GM04503 (cell line): ENCODE results near the gene FGF12.

Experiments used
- DNase-seq: peaks from one replicate; pipeline ENCODE4 v3.0.0-alpha.2; 2012; ENCODE audit warnings: low read depth

FGF12 gene

GRCh38 chr3:192258721-192259120 is 468.6 kb downstream of the FGF12 start:
- DNase-seq, result no peak

GRCh38 chr3:192255839-192256238 is 471.5 kb downstream of the FGF12 start:
- DNase-seq, result no peak

- DNase-seq, result no peak
These were observed 474.0 kb downstream of the FGF12 start for GRCh38 chr3:192253138-192253887.

- DNase-seq, result no peak
These were observed 477.8 kb downstream of the FGF12 start for GRCh38 chr3:192249516-192249915.

- DNase-seq, result no peak
These were observed 480.3 kb downstream of the FGF12 start for GRCh38 chr3:192246847-192247559.

- no peak for DNase-seq
These were observed 482.8 kb downstream of the FGF12 start for GRCh38 chr3:192244591-192244990.

- DNase-seq, result no peak
These were observed 487.4 kb downstream of the FGF12 start for GRCh38 chr3:192239956-192240355.

- DNase-seq, result no peak
These were observed 489.2 kb downstream of the FGF12 start for GRCh38 chr3:192237992-192238608.

GRCh38 chr3:192229866-192230265 is 497.5 kb downstream of the FGF12 start:
- DNase-seq, result no peak

- DNase-seq, result no peak
These were observed 502.6 kb downstream of the FGF12 start for GRCh38 chr3:192224634-192225155.

GRCh38 chr3:192223815-192224214 is 503.5 kb downstream of the FGF12 start:
- DNase-seq, result no peak

GRCh38 chr3:192220915-192221314 is 506.4 kb downstream of the FGF12 start:
- no peak for DNase-seq

GRCh38 chr3:192219926-192220325 is 507.4 kb downstream of the FGF12 start:
- DNase-seq, result no peak

- DNase-seq, result no peak
These were observed 511.3 kb downstream of the FGF12 start for GRCh38 chr3:192216067-192216466.

GRCh38 chr3:192212979-192213378 is 514.4 kb downstream of the FGF12 start:
- no peak for DNase-seq

- DNase-seq, result no peak
These were observed 515.0 kb downstream of the FGF12 start for GRCh38 chr3:192212335-192212734.

GRCh38 chr3:192207651-192208050 is 519.7 kb downstream of the FGF12 start:
- no peak for DNase-seq

GRCh38 chr3:192207239-192207638 is 520.1 kb downstream of the FGF12 start:
- no peak for DNase-seq

GRCh38 chr3:192194085-192194484 is 533.3 kb downstream of the FGF12 start:
- DNase-seq, result no peak

GRCh38 chr3:192188218-192188835 is 539.0 kb downstream of the FGF12 start:
- DNase-seq, result no peak

- DNase-seq, result no peak
These were observed 539.8 kb downstream of the FGF12 start for GRCh38 chr3:192187485-192188051.

- no peak for DNase-seq
These were observed 540.8 kb downstream of the FGF12 start for GRCh38 chr3:192186498-192186897.
